RWPE2 (cell line): ENCODE measurements around the gene SMAP2.

ENCODE experiments used
- ATAC-seq: fragments of 200-7000 bp; cut with Tn5 transposase; 3 replicates; pipeline ENCODE4 v1.9.1; 2021; ENCODE audit warnings: low read depth
- DNase-seq: peaks from one replicate; pipeline ENCODE4 v3.0.0-alpha.2; 2020; ENCODE audit warnings: low spot score
- H3K27ac ChIP-seq: fragments of 450-650 bp; 2 replicates; pipeline ENCODE4 v1.5.1; 2017; ENCODE audit warnings: mild to moderate bottlenecking; ENCODE audit not compliant: poor library complexity, severe bottlenecking
- H3K27me3 ChIP-seq: fragments of 250-450 bp; sonication (Bioruptor Pico); 2 replicates; pipeline ENCODE4 v1.5.1; 2021; ENCODE audit warnings: mild to moderate bottlenecking, moderate library complexity; ENCODE audit not compliant: insufficient read depth, poor library complexity, severe bottlenecking
- H3K36me3 ChIP-seq: fragments of 250-450 bp; sonication (Bioruptor Pico); 2 replicates; pipeline ENCODE4 v1.5.1; 2020; ENCODE audit warnings: low read depth, mild to moderate bottlenecking, moderate library complexity
- H3K4me1 ChIP-seq: fragments of 250-450 bp; sonication (Bioruptor Pico); 2 replicates; pipeline ENCODE4 v1.5.1; 2021; ENCODE audit warnings: mild to moderate bottlenecking, moderate library complexity; ENCODE audit not compliant: insufficient read depth, poor library complexity, severe bottlenecking
- H3K4me3 ChIP-seq: fragments of 250-450 bp; sonication (Bioruptor Pico); 2 replicates; pipeline ENCODE4 v1.5.1; 2021; ENCODE audit warnings: mild to moderate bottlenecking, moderate library complexity; ENCODE audit not compliant: severe bottlenecking
- H3K9me3 ChIP-seq: fragments of 250-450 bp; sonication (Bioruptor Pico); 2 replicates; pipeline ENCODE4 v1.5.1; 2021; ENCODE audit warnings: mild to moderate bottlenecking, moderate library complexity; ENCODE audit not compliant: severe bottlenecking
- CTCF ChIP-seq: fragments of 450-650 bp; IDR thresholded peaks from one replicate; pipeline ENCODE4 v1.5.1; 2017; ENCODE audit warnings: mild to moderate bottlenecking, moderate library complexity; ENCODE audit not compliant: poor library complexity, severe bottlenecking

The SMAP2 gene

GRCh38 chr1:40423264-40423642 is 49.7 kb downstream of the SMAP2 start:
- H3K4me1 ChIP-seq = no peaks in the 10 kb centered on the region
- DNase-seq (no peak), ATAC-seq (no peak)
- no peak overlapping the region for H3K4me3 ChIP-seq
- H3K27me3 ChIP-seq = no peaks in the 10 kb centered on the region
- H3K27ac ChIP-seq = no peak overlapping the region
- no peaks in the 10 kb centered on the region for H3K9me3 ChIP-seq
- TF ChIP-seq CTCF = no peak
- H3K36me3 ChIP-seq = peaks cover 4% of the 10 kb centered on the region; the same call in 1 of the 2 replicates

- no peak for DNase-seq
- H3K27ac ChIP-seq = no peak overlapping the region
- TF ChIP-seq CTCF = no peak
- no peaks in the 10 kb centered on the region for H3K27me3 ChIP-seq
- H3K36me3 ChIP-seq = 0 out of 2 replicates have a peak, but pooled peaks cover 3% of the 10 kb centered on the region
- no peaks in the 10 kb centered on the region for H3K9me3 ChIP-seq
- H3K4me3 ChIP-seq = no peak overlapping the region
- H3K4me1 ChIP-seq = no peaks in the 10 kb centered on the region
- no peak for ATAC-seq
These were observed 50.6 kb downstream of the SMAP2 start for GRCh38 chr1:40423951-40424618.

GRCh38 chr1:40425198-40425597 is 51.7 kb downstream of the SMAP2 start:
- 0 out of 2 replicates have a peak, but pooled peaks cover 3% of the 10 kb centered on the region for H3K36me3 ChIP-seq
- no peaks in the 10 kb centered on the region for H3K9me3 ChIP-seq
- TF ChIP-seq CTCF = no peak
- H3K27ac ChIP-seq = no peak overlapping the region
- no peak overlapping the region for H3K4me3 ChIP-seq
- DNase-seq = no peak
- H3K27me3 ChIP-seq = no peaks in the 10 kb centered on the region
- ATAC-seq = no peak
- no peaks in the 10 kb centered on the region for H3K4me1 ChIP-seq

- no peak for DNase-seq
- no peaks in the 10 kb centered on the region for H3K36me3 ChIP-seq
- H3K4me3 ChIP-seq = no peak overlapping the region
- H3K9me3 ChIP-seq = no peaks in the 10 kb centered on the region
- no peak for ATAC-seq
- no peaks in the 10 kb centered on the region for H3K4me1 ChIP-seq
- TF ChIP-seq CTCF = no peak
- H3K27ac ChIP-seq = no peak overlapping the region
- H3K27me3 ChIP-seq = no peaks in the 10 kb centered on the region
These were observed 57.9 kb downstream of the SMAP2 start for GRCh38 chr1:40431385-40431784.

- Histone ChIP-seq H3K4me1 (no peaks in the 10 kb centered on the region), H3K36me3 (no peaks in the 10 kb centered on the region), H3K4me3 (no peak overlapping the region), H3K27me3 (no peaks in the 10 kb centered on the region), H3K9me3 (no peaks in the 10 kb centered on the region), H3K27ac (no peak overlapping the region)
- no peak for TF ChIP-seq CTCF
- DNase-seq (no peak), ATAC-seq (no peak)
These were observed 59.3 kb downstream of the SMAP2 start for GRCh38 chr1:40432644-40433390.
